ENCODE results near the gene SNCG.
A peak's percentile ranks its signal among the peaks of the same experiment; 100 is the strongest.
"Not testable (repeated sequence)": the region's sequence is repeated elsewhere in the genome, so short reads cannot be mapped to it uniquely, and the experiment has no call there.

Gene SNCG

GRCh38 chr10:86958116-86958900, at the start of gene SNCG:
TSS of gene SNCG (plus strand) at chr10:86958599. CDS start at chr10:86958698, 99 bp downstream.
- DNase-seq = no peak

DNA sequence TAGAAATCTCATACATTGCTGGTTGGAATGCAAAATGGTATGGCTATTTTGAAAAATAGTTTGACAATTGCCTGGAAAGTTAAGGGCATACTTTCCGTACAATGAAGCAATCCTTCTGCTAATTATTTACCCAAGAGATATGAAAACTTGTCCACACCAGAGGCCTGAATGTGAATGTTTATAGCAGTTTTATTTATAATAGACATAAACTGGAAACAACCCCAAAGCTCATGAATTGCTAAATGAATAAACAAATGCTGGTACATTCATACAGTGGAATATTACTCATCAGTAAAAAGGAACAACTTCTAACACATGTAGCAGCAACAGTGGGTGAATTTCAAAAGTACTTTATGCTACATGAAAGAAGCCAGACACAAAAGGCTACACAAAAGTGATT, 43.7 kb upstream of the SNCG start:
- no peak for DNase-seq

- DNase-seq = no peak
Measured at GRCh38 chr10:86918022-86918471, 40.4 kb upstream of the SNCG start.

DNA sequence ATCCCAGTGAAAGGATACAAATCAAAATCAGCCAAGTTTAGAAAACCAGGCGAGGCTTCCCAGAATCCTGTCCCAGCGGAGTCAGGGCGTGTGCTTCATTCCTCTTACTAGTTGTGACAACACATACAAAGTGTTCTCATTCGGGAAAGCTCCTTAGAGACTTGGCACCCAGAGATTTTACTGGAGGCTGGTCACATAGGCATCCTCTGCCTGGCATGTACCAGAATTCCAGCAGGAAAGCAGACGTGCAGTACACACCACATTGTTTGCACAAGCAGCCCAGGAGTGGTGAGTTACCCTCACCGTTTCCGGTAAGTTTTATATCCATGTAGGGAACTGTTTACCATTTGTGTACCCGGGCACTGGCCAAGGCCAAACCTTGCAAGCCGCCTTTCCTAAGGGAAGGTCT, 35.8 kb upstream of the SNCG start:
- no peak for DNase-seq

GRCh38 chr10:86929468-86930380, 28.7 kb upstream of the SNCG start:
- no peak for DNase-seq

DNA sequence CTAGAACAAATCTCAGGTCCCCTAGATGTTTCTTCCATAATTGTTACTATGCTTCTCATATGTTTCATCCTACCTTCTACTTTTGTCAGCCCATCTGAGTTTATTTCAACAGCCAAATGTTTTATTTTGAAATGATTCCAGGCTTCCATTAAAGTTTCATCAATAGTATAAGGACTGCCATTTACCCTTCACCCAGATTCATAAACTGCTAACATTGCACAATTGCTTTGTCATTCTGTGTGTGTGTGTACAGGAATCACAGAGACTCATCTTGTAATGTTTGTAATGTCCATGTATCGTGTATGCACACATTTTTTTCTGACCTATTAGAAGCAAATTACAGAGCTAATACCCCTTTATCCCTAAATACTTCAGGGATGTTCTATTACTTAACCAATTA, 26.5 kb upstream of the SNCG start:
- DNase-seq = no peak

- DNase-seq = no peak
Measured at GRCh38 chr10:86932674-86933073, 25.7 kb upstream of the SNCG start.

DNA sequence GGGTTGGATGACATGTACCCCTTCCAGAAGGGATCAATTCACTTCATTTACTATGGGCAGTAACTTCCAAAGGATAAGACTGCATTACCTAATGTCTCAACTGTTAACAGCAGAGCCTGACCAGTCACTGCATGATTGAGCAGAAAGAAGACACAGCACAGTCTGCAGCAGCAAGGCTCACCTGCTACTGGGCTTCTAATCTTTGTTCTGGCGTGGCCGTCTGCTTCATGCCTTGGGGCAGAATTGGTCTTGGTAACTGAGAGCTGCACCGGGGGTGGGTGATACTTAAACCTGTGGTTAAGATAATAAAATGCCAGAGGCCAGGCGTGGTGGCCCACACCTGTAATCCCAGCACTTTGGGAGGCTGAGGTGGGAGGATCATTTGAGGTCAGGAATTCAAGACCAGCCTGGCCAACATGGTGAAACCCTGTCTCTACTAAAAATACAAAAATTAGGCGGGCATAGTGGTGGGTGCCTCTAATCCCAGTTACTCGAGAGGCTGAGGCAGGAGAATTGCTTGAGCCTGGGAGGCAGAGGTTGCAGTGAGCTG, 24.2 kb upstream of the SNCG start:
- DNase-seq = not testable (repeated sequence)

GRCh38 chr10:86936661-86937501, 21.5 kb upstream of the SNCG start:
- peak; percentile 15 for DNase-seq

- no peak for DNase-seq
Measured at GRCh38 chr10:86937502-86938154, 20.8 kb upstream of the SNCG start.

- no peak for DNase-seq
Measured at GRCh38 chr10:86938260-86938659, 20.1 kb upstream of the SNCG start.

GRCh38 chr10:86940076-86940475, 18.3 kb upstream of the SNCG start:
- DNase-seq = not testable (repeated sequence)

- no peak for DNase-seq
Measured at GRCh38 chr10:86940677-86941076, 17.7 kb upstream of the SNCG start.

GRCh38 chr10:86941426-86941825, 17.0 kb upstream of the SNCG start:
- DNase-seq = no peak

- no peak for DNase-seq
Measured at GRCh38 chr10:86941991-86942421, 16.4 kb upstream of the SNCG start.

GRCh38 chr10:86942441-86943315, 15.7 kb upstream of the SNCG start:
- no peak for DNase-seq

GRCh38 chr10:86943316-86944030, 14.9 kb upstream of the SNCG start:
- DNase-seq = no peak

- DNase-seq = no peak
Measured at GRCh38 chr10:86944031-86944419, 14.4 kb upstream of the SNCG start.

DNA sequence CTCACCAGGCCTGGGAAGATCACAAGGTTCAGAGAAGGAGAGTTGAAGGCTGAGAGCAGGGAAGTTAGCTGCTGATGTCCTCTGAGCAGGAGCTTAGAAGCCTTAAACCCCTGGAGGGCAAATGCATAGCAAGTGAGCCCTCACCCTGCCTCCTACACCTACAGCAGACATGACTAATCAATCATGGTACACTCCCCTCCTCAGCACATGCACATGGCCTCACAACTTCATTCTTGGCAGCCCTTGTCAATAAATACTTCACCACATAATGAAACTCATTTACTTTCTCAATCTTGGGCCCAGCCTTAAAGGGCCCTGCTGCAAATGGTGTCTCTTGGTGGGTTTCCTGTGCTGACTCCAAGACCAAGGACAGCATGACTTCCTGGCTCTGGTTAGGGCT, 13.9 kb upstream of the SNCG start:
- no peak for DNase-seq

DNA sequence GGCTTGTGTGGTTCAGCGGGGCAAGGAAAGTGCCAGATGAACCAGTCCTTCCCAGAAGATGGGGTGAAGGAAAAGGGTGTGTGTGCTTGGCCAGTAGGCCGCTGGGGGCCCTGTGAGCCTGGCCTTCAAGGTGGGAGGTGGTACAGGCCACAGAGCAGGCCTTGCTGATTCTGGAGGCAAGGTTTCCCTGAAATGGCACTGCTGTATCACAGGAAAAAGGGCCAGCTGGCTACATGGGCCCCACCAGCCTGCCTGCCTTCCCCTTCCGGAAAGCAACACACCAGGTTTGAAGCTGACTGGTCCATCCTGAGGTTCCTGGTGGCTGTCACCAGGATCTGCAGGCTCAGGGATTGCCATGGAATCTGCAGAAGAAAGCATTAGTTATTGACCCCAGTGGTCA, 13.5 kb upstream of the SNCG start:
- no peak for DNase-seq

Data from SHP77 treated with DMSO at 0.1 percent for 48 hours (cell line).